HG02588 (cell line): ENCODE measurements around the gene SLC16A12.
"Not testable (repeated sequence)": the region's sequence is repeated elsewhere in the genome, so short reads cannot be mapped to it uniquely, and the experiment has no call there.

Experiments
- ATAC-seq: cut with Tn5 transposase; IDR thresholded peaks from one replicate; pipeline ENCODE4 v1.9.1; 2021; ENCODE audit warnings: mild to moderate bottlenecking, moderate library complexity; ENCODE audit not compliant: unreplicated experiment

The SLC16A12 gene

DNA sequence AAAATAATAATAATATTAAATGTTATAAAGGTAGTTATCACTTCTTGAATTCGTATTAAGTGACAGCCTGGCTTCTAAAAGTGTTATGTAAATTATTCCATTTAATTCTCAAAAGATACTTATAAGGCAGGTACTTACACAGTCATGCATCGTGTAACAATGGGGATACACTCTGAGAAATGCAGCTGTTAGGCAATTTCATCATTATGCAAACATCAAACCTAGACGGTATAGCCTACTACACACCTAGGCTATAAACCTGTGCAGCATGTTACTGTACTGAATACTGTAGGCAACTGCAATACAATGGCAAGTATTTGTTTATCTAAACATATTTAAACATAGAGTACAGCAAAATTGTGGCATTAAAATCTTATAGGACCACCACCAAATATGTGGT lies 141.5 kb downstream of the SLC16A12 start:
- ATAC-seq: no peak

- peak; percentile 35 for ATAC-seq
Observed at GRCh38 chr10:89392974-89393373, 142.4 kb downstream of the SLC16A12 start.

- peak; percentile 79 for ATAC-seq
Observed at GRCh38 chr10:89391907-89392756, 143.3 kb downstream of the SLC16A12 start, which contains the start of gene IFIT1. Gene IFIT1 (plus strand): TSS chr10:89392623. CDS start chr10:89392713, 90 bp downstream.

- ATAC-seq: not testable (repeated sequence)
Observed at GRCh38 chr10:89391226-89391576, 144.2 kb downstream of the SLC16A12 start.

- no peak for ATAC-seq
Observed at GRCh38 chr10:89390476-89391225, 144.7 kb downstream of the SLC16A12 start.

GRCh38 chr10:89389254-89389653 lies 146.1 kb downstream of the SLC16A12 start:
- ATAC-seq: no peak

DNA sequence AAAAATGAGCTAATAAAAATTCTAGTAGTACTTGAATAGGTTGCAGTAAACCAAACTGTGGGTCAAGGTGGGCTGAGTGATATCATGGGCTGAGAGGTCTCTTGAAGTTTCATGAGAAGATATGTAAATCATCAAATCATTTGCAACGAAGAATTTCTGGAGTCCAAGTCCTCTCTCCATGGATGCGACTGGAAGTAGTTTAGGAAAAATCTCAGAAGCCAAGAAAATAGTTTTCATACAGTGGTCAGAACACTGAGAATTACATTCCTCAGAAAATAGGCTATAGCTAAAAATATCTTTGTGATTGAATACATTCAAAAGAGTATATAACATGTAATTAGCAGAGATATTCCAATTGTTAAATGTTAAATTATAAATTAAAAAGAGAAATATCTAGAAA lies 146.6 kb downstream of the SLC16A12 start:
- ATAC-seq: no peak

GRCh38 chr10:89384474-89385340 lies 150.7 kb downstream of the SLC16A12 start:
- no peak for ATAC-seq

GRCh38 chr10:89382757-89383156 lies 152.6 kb downstream of the SLC16A12 start:
- no peak for ATAC-seq
